Hematopoietic multipotent progenitor cell (in vitro differentiated cells): ENCODE data around the gene ELP4. TPM values are rescaled to one million over a fixed set of nuclear protein-coding genes. Genes with fewer than 3 reads are reported as not detected.

Source experiments
- total RNA-seq: library from RNA; depleted of rRNA; stranded (reverse); fragments of >200 nt; gene quantifications from one replicate; pipeline ENCODE4 v1.2.3, GENCODE V29; 2012

Gene ELP4
- total RNA-seq, 1 donor = 19.9 TPM

Other genes starting within 250 kb of the ELP4 start
- not detected for gene DCDC1, start 140.0 kb upstream of the ELP4 start, total RNA-seq
- 4.3 TPM for gene DNAJC24, start 139.9 kb upstream of the ELP4 start, total RNA-seq
- 5.9 TPM for gene IMMP1L, start 145 bp upstream of the ELP4 start, total RNA-seq